Measurements from ENCODE around the gene ASB1.

Gene ASB1

DNA sequence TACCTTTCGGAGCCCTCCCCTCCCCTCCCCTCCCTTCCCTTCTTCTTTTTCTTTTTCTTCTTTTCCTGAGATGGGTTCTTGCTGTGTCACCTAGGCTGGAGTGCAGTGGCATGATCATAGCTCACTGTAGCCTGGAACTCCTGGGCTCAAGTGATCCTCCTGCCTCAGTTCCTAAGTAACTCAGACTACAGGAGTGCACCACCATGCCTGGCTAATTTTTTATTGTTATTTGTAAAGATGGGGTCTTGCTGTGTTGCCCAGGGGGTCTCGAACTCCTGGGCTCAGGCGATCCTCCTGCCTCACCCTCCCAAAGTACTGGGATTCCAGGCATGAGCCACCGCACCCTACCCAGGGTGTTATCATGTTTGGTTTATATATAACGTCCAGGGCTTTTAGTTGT, 66.7 kb downstream of the ASB1 start:
- TF ChIP-seq, protein P1, sequence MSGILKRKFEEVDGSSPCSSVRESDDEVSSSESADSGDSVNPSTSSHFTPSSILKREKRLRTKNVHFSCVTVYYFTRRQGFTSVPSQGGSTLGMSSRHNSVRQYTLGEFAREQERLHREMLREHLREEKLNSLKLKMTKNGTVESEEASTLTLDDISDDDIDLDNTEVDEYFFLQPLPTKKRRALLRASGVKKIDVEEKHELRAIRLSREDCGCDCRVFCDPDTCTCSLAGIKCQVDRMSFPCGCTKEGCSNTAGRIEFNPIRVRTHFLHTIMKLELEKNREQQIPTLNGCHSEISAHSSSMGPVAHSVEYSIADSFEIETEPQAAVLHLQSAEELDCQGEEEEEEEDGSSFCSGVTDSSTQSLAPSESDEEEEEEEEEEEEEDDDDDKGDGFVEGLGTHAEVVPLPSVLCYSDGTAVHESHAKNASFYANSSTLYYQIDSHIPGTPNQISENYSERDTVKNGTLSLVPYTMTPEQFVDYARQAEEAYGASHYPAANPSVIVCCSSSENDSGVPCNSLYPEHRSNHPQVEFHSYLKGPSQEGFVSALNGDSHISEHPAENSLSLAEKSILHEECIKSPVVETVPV (CRISPR knock-in tag; IDR thresholded peaks at IDR 0.05) = no peak
- TF ChIP-seq PPARA (CRISPR knock-in tag; IDR thresholded peaks at IDR 0.05; ENCODE audit: borderline replicate concordance) (no peak), TSHZ2 (CRISPR knock-in tag; IDR thresholded peaks at IDR 0.05) (no peak), GLIS3 (CRISPR knock-in tag; IDR thresholded peaks at IDR 0.05) (no peak), ESRRG (CRISPR knock-in tag; IDR thresholded peaks at IDR 0.05) (no peak), BACH2 (CRISPR knock-in tag; IDR thresholded peaks at IDR 0.05; ENCODE audit: borderline replicate concordance) (no peak), POU6F1 (CRISPR knock-in tag; IDR thresholded peaks at IDR 0.05; ENCODE audit: borderline replicate concordance, low read depth) (no peak), ZNF565 (CRISPR knock-in tag; conservative IDR thresholded peaks at IDR 0.05; ENCODE audit: low read depth) (no peak), ZFP3 (CRISPR knock-in tag; IDR thresholded peaks at IDR 0.05) (no peak), TCF4 (CRISPR knock-in tag; IDR thresholded peaks at IDR 0.05; ENCODE audit: borderline replicate concordance) (no peak), ZNF70 (CRISPR knock-in tag; IDR thresholded peaks at IDR 0.05) (no peak)

DNA sequence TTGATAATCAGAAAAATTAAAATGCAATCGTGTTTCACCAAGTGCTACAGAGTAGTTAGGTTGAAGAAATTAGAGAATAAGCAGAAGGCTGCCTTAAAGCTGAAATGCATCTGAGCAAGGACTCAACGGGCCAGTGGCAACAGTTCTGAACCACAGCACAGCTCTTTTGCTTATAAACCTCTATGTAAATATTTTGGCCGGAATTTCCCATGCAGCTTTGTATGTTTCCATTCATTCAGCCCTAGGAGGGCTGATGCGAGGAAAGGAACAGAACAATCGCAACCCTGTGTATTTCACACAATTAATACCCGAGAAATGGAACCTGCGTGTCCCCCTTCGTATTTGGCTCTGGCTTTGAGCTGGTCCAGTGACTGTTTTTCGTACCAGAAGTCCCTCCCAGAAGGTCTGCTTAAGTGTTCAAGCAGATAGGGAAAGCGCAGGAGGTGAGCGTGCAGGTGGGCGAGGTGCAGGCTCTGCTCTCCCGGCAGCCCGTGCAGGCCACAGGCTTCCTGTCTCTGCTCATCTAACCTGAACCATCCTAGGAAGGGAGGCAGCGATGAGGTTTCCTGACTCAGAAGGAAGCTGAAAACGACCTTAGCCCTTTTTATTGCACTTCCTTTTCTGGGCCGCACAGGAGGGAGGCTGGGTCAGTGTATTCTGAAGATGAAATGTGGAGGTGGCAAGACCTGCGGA, 67.3 kb downstream of the ASB1 start:
- TF ChIP-seq, protein P2, sequence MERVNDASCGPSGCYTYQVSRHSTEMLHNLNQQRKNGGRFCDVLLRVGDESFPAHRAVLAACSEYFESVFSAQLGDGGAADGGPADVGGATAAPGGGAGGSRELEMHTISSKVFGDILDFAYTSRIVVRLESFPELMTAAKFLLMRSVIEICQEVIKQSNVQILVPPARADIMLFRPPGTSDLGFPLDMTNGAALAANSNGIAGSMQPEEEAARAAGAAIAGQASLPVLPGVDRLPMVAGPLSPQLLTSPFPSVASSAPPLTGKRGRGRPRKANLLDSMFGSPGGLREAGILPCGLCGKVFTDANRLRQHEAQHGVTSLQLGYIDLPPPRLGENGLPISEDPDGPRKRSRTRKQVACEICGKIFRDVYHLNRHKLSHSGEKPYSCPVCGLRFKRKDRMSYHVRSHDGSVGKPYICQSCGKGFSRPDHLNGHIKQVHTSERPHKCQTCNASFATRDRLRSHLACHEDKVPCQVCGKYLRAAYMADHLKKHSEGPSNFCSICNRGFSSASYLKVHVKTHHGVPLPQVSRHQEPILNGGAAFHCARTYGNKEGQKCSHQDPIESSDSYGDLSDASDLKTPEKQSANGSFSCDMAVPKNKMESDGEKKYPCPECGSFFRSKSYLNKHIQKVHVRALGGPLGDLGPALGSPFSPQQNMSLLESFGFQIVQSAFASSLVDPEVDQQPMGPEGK (CRISPR knock-in tag; IDR thresholded peaks at IDR 0.05; ENCODE audit: borderline replicate concordance) = no peak
- no peak for TF ChIP-seq ARNTL (CRISPR knock-in tag; IDR thresholded peaks at IDR 0.05; ENCODE audit: borderline replicate concordance, low read depth)
- TF ChIP-seq CREB5 (CRISPR knock-in tag; IDR thresholded peaks at IDR 0.05; ENCODE audit: low read depth) = no peak
- no peak for TF ChIP-seq GLIS3 (CRISPR knock-in tag; IDR thresholded peaks at IDR 0.05)
- ATAC-seq = no peak

More for the DNA sequence above, 66.7 kb downstream of the ASB1 start:
- ATAC-seq = no peak

DNA sequence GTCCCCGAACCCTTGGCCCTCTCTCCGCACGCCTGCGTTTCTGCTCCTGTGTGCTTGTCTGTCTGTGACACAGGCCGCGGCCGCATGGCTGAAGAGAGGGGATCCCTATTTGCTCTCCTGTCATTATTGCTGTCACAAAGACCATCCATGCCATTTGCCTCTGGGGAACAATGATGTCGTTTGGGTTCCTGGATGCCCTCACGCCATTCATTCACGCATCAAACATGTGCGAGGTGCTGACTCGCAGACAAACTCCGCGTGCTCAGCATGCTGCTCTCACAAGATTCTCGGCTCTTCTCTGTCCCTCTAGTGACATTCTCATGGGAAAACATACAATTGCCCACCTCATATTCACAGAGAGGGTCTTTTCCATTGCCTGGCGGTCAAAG, 67.8 kb downstream of the ASB1 start:
- ATAC-seq = no peak
- TF ChIP-seq CSDC2 (CRISPR knock-in tag; IDR thresholded peaks at IDR 0.05) (no peak), TCF4 (CRISPR knock-in tag; IDR thresholded peaks at IDR 0.05; ENCODE audit: borderline replicate concordance) (no peak), ZFP30 (CRISPR knock-in tag; IDR thresholded peaks at IDR 0.05) (no peak)

DNA sequence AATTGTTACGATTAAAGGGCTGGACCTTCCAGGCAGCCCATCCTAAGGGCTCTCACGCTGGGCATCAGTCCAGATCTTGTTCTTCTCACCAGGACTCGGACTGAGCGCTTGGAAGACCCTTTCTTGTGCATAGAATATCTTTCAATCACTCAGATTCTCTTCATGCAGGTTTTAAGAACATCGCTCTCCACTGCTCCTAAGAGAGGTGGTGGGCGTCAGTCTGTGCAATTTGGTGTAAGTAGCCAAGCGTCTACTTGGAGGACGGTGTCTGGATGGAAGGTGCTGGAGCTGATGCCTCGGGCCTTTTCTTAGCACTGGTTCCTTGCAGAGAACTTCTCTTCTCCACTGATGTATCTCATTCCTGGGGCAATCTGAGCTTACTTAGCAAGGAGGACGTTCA, 68.7 kb downstream of the ASB1 start:
- ATAC-seq = no peak
- TF ChIP-seq TOX (CRISPR knock-in tag; IDR thresholded peaks at IDR 0.05; ENCODE audit: borderline replicate concordance) (no peak), OSR1 (CRISPR knock-in tag; IDR thresholded peaks at IDR 0.05) (no peak), GLIS3 (CRISPR knock-in tag; IDR thresholded peaks at IDR 0.05) (no peak), ESRRG (CRISPR knock-in tag; IDR thresholded peaks at IDR 0.05) (no peak), ZNF565 (CRISPR knock-in tag; conservative IDR thresholded peaks at IDR 0.05; ENCODE audit: low read depth) (no peak)
- TF ChIP-seq, protein P2 (CRISPR knock-in tag; IDR thresholded peaks at IDR 0.05; ENCODE audit: borderline replicate concordance) = no peak
